Measurements from ENCODE around the gene MRPL55.

MRPL55 gene

DNA sequence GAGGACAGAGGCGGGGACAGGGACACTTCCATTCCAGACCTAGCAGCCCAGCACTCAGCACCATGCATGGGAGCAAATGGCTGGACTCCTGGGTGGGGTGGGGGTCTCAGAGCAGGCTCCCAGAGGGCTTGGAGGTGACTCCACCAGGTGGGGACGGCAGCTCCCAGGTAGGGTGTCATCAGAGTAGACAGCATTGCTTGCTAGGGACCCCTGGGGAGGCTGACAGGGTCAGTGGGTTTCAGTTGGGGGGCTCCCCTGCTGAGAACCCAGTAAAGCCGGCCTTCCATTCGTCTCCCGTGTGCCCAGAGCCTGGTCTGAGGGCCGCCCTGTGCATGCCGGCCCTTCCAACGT lies 35.9 kb upstream of the MRPL55 start:
- ChIA-PET CTCF (interaction anchor here (4.5 kb wide), 1 partner anchor 20 kb away, joined by 23 read pairs; the partner anchor contains the start of gene IBA57), POLR2A (no interaction called here)
- TF ChIP-seq, protein P1, sequence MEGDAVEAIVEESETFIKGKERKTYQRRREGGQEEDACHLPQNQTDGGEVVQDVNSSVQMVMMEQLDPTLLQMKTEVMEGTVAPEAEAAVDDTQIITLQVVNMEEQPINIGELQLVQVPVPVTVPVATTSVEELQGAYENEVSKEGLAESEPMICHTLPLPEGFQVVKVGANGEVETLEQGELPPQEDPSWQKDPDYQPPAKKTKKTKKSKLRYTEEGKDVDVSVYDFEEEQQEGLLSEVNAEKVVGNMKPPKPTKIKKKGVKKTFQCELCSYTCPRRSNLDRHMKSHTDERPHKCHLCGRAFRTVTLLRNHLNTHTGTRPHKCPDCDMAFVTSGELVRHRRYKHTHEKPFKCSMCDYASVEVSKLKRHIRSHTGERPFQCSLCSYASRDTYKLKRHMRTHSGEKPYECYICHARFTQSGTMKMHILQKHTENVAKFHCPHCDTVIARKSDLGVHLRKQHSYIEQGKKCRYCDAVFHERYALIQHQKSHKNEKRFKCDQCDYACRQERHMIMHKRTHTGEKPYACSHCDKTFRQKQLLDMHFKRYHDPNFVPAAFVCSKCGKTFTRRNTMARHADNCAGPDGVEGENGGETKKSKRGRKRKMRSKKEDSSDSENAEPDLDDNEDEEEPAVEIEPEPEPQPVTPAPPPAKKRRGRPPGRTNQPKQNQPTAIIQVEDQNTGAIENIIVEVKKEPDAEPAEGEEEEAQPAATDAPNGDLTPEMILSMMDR (IDR thresholded peaks at IDR 0.05; ENCODE audit: insufficient read depth, low read length, missing control alignments) = no peak
- no peak overlapping the region for H3K4me3 ChIP-seq (ENCODE audit: low read depth, low read length)
- DNase-seq (ENCODE audit: low read depth, low spot score) = no peak

DNA sequence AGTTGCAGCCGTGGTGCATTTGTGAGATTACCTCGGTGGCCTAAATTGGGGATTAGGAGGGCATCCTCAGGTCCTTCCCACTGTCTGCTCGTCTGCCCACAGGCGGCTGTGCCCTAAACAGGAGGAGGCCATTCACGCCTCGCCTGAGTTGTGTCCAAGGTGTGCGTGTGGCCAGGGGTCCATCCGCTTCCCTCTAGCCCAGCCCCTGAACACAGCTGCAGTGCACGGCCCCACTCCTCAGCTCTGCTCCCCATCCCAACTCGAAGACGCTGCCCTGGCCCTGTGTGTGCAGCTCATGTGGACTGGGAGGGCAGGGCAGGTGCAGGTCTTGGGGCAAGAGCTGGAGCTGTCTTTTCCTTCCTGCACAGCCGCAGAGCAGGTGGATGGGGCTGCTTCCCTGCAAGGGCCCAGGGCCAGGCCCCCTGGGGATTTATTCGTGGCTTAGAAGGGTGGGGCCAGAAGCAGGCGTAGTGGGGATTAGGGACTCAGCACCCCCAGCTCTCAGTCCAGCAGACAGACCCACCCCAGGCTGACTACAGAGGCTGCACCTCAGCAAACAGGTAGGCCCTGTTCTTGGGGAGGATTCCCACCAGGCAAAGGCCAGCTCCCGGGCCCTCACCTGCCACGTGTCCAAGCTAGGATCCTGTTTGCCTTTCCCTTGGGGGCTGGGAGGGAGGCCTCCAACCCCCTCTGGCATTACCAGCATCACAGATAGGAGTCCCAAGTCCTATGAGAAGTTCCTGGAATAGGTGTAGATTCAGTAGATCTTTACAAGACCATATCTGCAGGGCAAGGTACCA lies 35.3 kb upstream of the MRPL55 start:
- CTCF ChIA-PET = interaction anchor here (1.0 to 4.5 kb wide), 3 partner anchors 13 to 145 kb away, joined by 3 to 23 read pairs (median 13); partner anchors contain the start of gene IBA57
- no peak for DNase-seq (ENCODE audit: low read depth, low spot score)
- H3K4me3 ChIP-seq (ENCODE audit: low read depth, low read length) = no peak overlapping the region
- TF ChIP-seq, protein P1 (IDR thresholded peaks at IDR 0.05; ENCODE audit: insufficient read depth, low read length, missing control alignments) = no peak
- POLR2A ChIA-PET = interaction anchor here (0.7 kb wide), 1 partner anchor 11 kb away, joined by 3 read pairs; no protein-coding TSS in a partner anchor

DNA sequence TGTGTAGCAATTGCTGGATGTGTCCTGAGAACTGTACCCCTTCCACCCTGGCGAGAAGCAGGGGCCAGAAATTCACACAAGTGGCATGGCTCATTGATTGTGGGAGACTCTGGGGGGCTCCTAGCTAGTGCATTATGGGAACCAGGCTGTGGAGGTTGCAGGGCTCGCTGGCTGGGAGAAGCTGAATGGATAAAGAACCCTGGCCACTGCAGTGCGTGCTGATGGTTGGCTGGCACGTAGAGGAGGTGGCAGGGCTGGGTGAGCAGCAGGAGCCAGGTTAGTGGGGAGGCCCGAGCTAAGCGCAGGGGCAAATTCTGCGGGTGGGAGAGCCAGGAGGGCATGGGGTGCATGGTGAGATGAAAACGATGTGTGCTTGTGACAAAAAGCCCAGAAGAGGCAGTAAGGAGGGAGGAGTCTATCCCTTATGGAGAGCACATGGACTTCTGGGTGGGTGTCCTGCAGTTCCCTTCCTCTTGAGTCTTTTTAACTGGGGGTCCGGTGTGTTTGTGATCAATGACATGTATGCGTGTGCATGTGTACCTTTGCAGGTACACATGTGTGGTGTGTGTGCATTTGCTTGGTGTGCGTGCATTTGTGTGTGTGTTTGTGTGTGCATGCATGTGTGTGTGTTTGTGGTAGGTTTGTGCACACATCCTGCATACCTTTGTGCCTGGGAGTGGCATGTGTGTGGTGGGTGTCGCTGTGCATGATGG lies 34.5 kb upstream of the MRPL55 start:
- POLR2A ChIA-PET = interaction anchor here (0.7 kb wide), 1 partner anchor 12 kb away, joined by 3 read pairs; no protein-coding TSS in a partner anchor
- H3K4me3 ChIP-seq (ENCODE audit: low read depth, low read length) = no peak overlapping the region
- CTCF ChIA-PET = interaction anchor here (1.0 to 4.5 kb wide), 5 partner anchors 12 to 357 kb away, joined by 3 to 23 read pairs (median 3); partner anchors contain the start of gene IBA57
- no peak for DNase-seq (ENCODE audit: low read depth, low spot score)
- TF ChIP-seq, protein P1 (IDR thresholded peaks at IDR 0.05; ENCODE audit: insufficient read depth, low read length, missing control alignments) = no peak

DNA sequence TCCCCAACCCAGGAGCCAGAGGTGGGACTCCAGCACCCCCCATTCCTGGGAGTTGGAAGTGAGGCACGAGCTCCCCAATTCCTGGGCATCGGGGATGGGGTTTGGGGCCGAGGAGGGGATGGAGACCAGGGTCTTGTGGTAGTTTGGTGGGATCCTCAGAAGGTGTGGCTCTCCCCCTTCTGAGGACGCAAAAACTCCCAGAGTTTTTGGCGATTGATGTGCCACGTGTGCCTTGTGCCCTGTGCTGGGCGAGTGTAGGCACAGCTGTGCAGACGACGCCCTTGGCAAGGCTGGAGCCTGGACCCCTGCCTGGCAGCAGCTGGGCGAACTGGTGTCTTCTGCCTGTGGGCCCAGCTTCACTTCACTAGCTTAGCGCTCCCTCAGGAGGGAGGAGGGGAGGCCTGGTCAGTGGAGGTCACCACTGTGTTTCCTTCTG lies 33.6 kb upstream of the MRPL55 start:
- CTCF ChIA-PET = interaction anchor here (1.2 to 4.5 kb wide), 4 partner anchors 11 to 358 kb away, joined by 3 to 23 read pairs (median 8); partner anchors contain the start of gene IBA57
- H3K4me3 ChIP-seq (ENCODE audit: low read depth, low read length) = 0 out of 2 replicates have a peak overlapping the region, but pooled peaks have one; percentile 1
- POLR2A ChIA-PET = no interaction called here
- TF ChIP-seq, protein P1 (IDR thresholded peaks at IDR 0.05; ENCODE audit: insufficient read depth, low read length, missing control alignments) = no peak
- DNase-seq (ENCODE audit: low read depth, low spot score) = no peak

DNA sequence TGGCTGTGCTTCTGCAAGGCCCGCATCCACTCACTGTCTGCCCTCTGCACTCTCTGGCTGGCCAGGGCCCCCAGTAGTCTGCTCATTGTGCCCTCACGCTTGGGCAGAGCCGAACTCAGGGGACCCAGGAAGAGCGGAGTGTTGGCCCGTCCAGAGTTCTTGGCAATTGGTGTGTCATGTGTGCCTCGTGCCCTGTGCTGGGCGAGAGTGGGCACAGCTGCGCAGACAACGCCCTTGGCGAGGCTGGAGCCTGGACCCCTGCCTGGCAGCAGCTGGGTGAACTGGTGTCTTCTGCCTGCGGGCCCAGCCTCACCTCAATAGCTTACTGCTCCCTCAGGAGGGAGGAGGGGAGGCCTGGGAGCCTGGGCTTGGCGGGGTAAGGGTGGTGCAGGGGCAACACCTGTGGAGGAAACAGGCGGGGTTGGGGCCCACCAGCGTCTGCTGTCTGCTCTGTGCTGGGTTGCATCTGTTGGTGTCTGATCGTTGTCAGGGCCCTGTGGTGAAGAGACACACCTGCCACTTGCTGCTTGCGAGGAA lies 33.1 kb upstream of the MRPL55 start:
- H3K4me3 ChIP-seq (ENCODE audit: low read depth, low read length) = peak overlapping the region; percentile 92
- DNase-seq (ENCODE audit: low read depth, low spot score) = no peak
- ChIA-PET POLR2A (no interaction called here), CTCF (interaction anchor here (1.2 to 4.5 kb wide), 4 partner anchors 11 to 359 kb away, joined by 3 to 23 read pairs (median 8); partner anchors contain the start of gene IBA57)
- TF ChIP-seq, protein P1 (IDR thresholded peaks at IDR 0.05; ENCODE audit: insufficient read depth, low read length, missing control alignments) = no peak
